GM12878 (cell line): Measurements from ENCODE around the gene MYMX. TPM values are rescaled to one million over a fixed set of nuclear protein-coding genes. Genes with fewer than 3 reads are reported as not detected.

Experiments used
- ATAC-seq: fragments of 200-7000 bp; cut with Tn5 transposase; 3 replicates; pipeline ENCODE4 v1.9.1; 2020; ENCODE audit warnings: mild to moderate bottlenecking, moderate library complexity
- BruUV-seq: library from RNA; stranded (reverse); fragments of 400-500 nt; replicated peaks from 2 replicates; lab custom pipeline; 2021; lab: Mats Ljungman, UMichigan
- CTCF ChIA-PET: fragments of 300-600 bp; sonication (Branson Sonifier 250); formaldehyde crosslinking; extraction: SDS; loops from one replicate; lab custom pipeline; 2021; ENCODE audit warnings: inconsistent platforms; lab: Yijun Ruan, JAX
- POLR2A ChIA-PET: fragments of 350-600 bp; formaldehyde crosslinking; extraction: SDS; loops from one replicate; lab custom pipeline; 2021; ENCODE audit warnings: inconsistent platforms; lab: Charles Lee
- RAD21 ChIA-PET: fragments of 300-600 bp; sonication (Branson Sonifier 250); formaldehyde crosslinking; loops from one replicate; lab custom pipeline; 2023; ENCODE audit warnings: antibody characterized with exemption; ENCODE audit not compliant: unreplicated experiment; lab: Charles Lee
- SMC1A ChIA-PET: fragments of 300-600 bp; sonication (Branson Sonifier 250); formaldehyde crosslinking; loops from one replicate; lab custom pipeline; 2023; ENCODE audit not compliant: unreplicated experiment, uncharacterized antibody; lab: Charles Lee
- DNase-seq: peaks from one replicate; pipeline ENCODE4 v3.0.0-alpha.2; 2011; ENCODE audit warnings: low read depth, low spot score
- FAIRE-seq: peaks from 3 replicates; lab custom pipeline; 2011; peaks lifted over from hg19 to GRCh38; lab: Jason Lieb, UNC
- H2AFZ ChIP-seq: 2 replicates; pipeline ENCODE4 v1.6.0; 2011; ENCODE audit warnings: low read depth, low read length, control low read depth; ENCODE audit not compliant: control insufficient read depth
- H3K27ac ChIP-seq: 2 replicates; pipeline ENCODE4 v1.5.1; 2011; ENCODE audit warnings: control low read depth; ENCODE audit not compliant: control insufficient read depth, insufficient read depth
- H3K27me3 ChIP-seq, 2 experiments: replicated peaks in 1 of 2; 2 replicates each; pipeline versions ENCODE4 v1.6.0 to v1.6.1; 2011; ENCODE audit warnings: low read length in 1 of 2; ENCODE audit not compliant: control insufficient read depth in 2 of 2, insufficient read depth in 2 of 2
- H3K36me3 ChIP-seq, 2 experiments: 2 replicates each; pipeline ENCODE4 v1.5.1; 2011; ENCODE audit warnings: low read length in 1 of 2; ENCODE audit not compliant: control insufficient read depth in 2 of 2, insufficient read depth in 2 of 2
- H3K4me1 ChIP-seq: 2 replicates; pipeline ENCODE4 v1.6.1; 2011; ENCODE audit warnings: mild to moderate bottlenecking, low read length, moderate library complexity, mixed read lengths; ENCODE audit not compliant: control insufficient read depth, insufficient read depth
- H3K4me2 ChIP-seq: 2 replicates; pipeline ENCODE4 v1.6.0; 2011; ENCODE audit warnings: control low read depth; ENCODE audit not compliant: control insufficient read depth, insufficient read depth
- H3K4me3 ChIP-seq: fragments of 200-600 bp; sonication (generic); 2 replicates; pipeline ENCODE4 v1.5.1; 2016
- H3K79me2 ChIP-seq: 2 replicates; pipeline ENCODE4 v1.6.0; 2011; ENCODE audit warnings: low read length; ENCODE audit not compliant: control insufficient read depth, insufficient read depth
- H3K9ac ChIP-seq: 2 replicates; pipeline ENCODE4 v1.8.0; 2011; ENCODE audit warnings: low read length, control low read depth, mixed read lengths; ENCODE audit not compliant: control insufficient read depth, insufficient read depth
- H3K9me3 ChIP-seq: replicated peaks from 3 replicates; pipeline ENCODE4 v1.5.1; 2011; ENCODE audit warnings: mild to moderate bottlenecking, low read length; ENCODE audit not compliant: control insufficient read depth, insufficient read depth
- H4K20me1 ChIP-seq: 2 replicates; pipeline ENCODE4 v1.6.0; 2011; ENCODE audit not compliant: control insufficient read depth, insufficient read depth
- FOS ChIP-seq: IDR thresholded peaks from 3 replicates; pipeline ENCODE4 v1.6.1; 2011; ENCODE audit warnings: borderline replicate concordance; ENCODE audit not compliant: insufficient read length; ENCODE audit errors: extremely low read depth
- KAT2A ChIP-seq: conservative IDR thresholded peaks from 2 replicates; pipeline ENCODE4 v1.6.1; 2011; ENCODE audit warnings: low read depth, low read length; ENCODE audit not compliant: control insufficient read depth
- NRF1 ChIP-seq: conservative IDR thresholded peaks from 2 replicates; pipeline ENCODE4 v1.6.1; 2011; ENCODE audit warnings: mild to moderate bottlenecking, low read depth, low read length, improper control_type of control experiment
- POLR2AphosphoS2 ChIP-seq: IDR thresholded peaks from 2 replicates; pipeline ENCODE4 v1.6.1; 2011; ENCODE audit warnings: low read depth, mild to moderate bottlenecking, low read length, improper control_type of control experiment, moderate library complexity
- TCF12 ChIP-seq: IDR thresholded peaks from 2 replicates; pipeline ENCODE4 v1.6.1; 2011; ENCODE audit warnings: low read depth, mild to moderate bottlenecking, low read length
- WGBS: methylation state at CpG from one replicate; pipeline ENCODE4 v1.1.6; 2016; ENCODE audit warnings: low lambda C conversion rate; ENCODE audit not compliant: insufficient replicate concordance, insufficient coverage; ENCODE audit errors: missing lambda C conversion rate; 5-methylcytosine and 5-hydroxymethylcytosine counted together
- in situ Hi-C: fragments of 300-500 bp; cut with MboI; formaldehyde crosslinking; loops from 9 replicates; pipeline ENCODE4 v1.14.3; 2018; ENCODE audit warnings: mixed read lengths
- intact Hi-C: fragments of 100-400 bp; cut with micrococcal nuclease; formaldehyde crosslinking; loops from one replicate; pipeline ENCODE4 v1.14.2; 2022; ENCODE audit not compliant: unreplicated experiment
- polyA plus RNA-seq, 11 experiments: library from polyadenylated mRNA; depleted of rRNA in 4 of 11; unstranded in 6 of 11; stranded (reverse) in 5 of 11; fragments of >200 nt; fragmentation: Nextera tagmentation in 4 of 11; fragmentation: Illumina TruSeq in 1 of 11; extraction: Ambion mirVana in 4 of 11; extraction: Trizol in 1 of 11; gene quantifications; 1 replicate in 1 of 11; 2 replicates in 10 of 11; pipeline versions ENCODE4 v1.2.1 to v1.2.3, GENCODE V29; 2011 to 2016; ENCODE audit warnings: inconsistent platforms in 2 of 11, missing spikeins in 2 of 11, low read depth in 1 of 11
- total RNA-seq, 4 experiments: library from RNA; depleted of rRNA in 3 of 4; stranded (reverse); fragments of >200 nt in 3 of 4; fragmentation: Illumina TruSeq in 1 of 4; extraction: Trizol in 1 of 4; gene quantifications; 2 replicates each; pipeline versions ENCODE4 v1.2.1 to v1.2.3, GENCODE V29; 2013 to 2021

The MYMX gene
- total and polyA plus RNA-seq, 10 of the 15 experiments (the other 5 are each of a cell fraction or from before 2014, with no cell fraction given): not detected

GRCh38 chr6:44232676-44233566, 16.2 kb downstream of the MYMX start:
- Histone ChIP-seq H3K4me2 (no peak overlapping the region), H2AFZ (no peak overlapping the region), H3K9me3 (no peaks in the 10 kb centered on the region), H3K4me1 (peaks cover 8% of the 10 kb centered on the region), H3K9ac (no peak overlapping the region), H3K27ac (no peak overlapping the region), H3K27me3 (no peaks in the 10 kb centered on the region), H3K79me2 (no peaks in the 10 kb centered on the region; the same call in 1 of the 2 replicates), H4K20me1 (no peaks in the 10 kb centered on the region), H3K36me3 (peaks cover 4 to 20% of the 10 kb centered on the region in 2 experiments; a peak in 3 of 4 replicates), H3K4me3 (no peak overlapping the region)
- FAIRE-seq: no peak
- ChIA-PET POLR2A (no interaction called here), SMC1A (interaction anchor here (0.6 to 3.5 kb wide), 5 partner anchors 8 to 1373 kb away, joined by 3 to 26 read pairs (median 4); no protein-coding TSS in a partner anchor), RAD21 (interaction anchor here (1.3 kb wide), 1 partner anchor 8 kb away, joined by 3 read pairs; no protein-coding TSS in a partner anchor), CTCF (interaction anchor here (1.2 to 6.4 kb wide), 5 partner anchors 13 to 63 kb away, joined by 3 to 117 read pairs (median 15); partner anchors contain the start of gene HSP90AB1)
- no peak for TF ChIP-seq FOS
- intact Hi-C loops (no loop called here), in situ Hi-C loops (loop anchor here (10.0 kb wide), 1 partner anchor 128 kb away; no protein-coding TSS in a partner anchor)
- BruUV-seq: no TSS peak
- no peak for DNase-seq
- ATAC-seq: no peak
- WGBS: 77% methylated on average over 16 of the region's 16 CpGs

GRCh38 chr6:44233567-44234100, 16.9 kb downstream of the MYMX start:
- no peak overlapping the region for H2AFZ ChIP-seq
- no peak overlapping the region for H3K9ac ChIP-seq
- BruUV-seq: TSS peak; percentile 13
- no peak overlapping the region for H3K4me2 ChIP-seq
- ATAC-seq: no peak
- H3K79me2 ChIP-seq: no peaks in the 10 kb centered on the region
- H3K27ac ChIP-seq: no peak overlapping the region
- TF ChIP-seq KAT2A: no peak
- no peak for TF ChIP-seq POLR2AphosphoS2
- no peak for TF ChIP-seq NRF1
- no peak for TF ChIP-seq TCF12
- TF ChIP-seq, all 136 proteins: peak for 0
- ChIA-PET RAD21 (interaction anchor here (1.3 to 4.8 kb wide), 4 partner anchors 9 to 61 kb away, joined by 3 to 29 read pairs (median 16); partner anchors contain the start of gene SLC29A1), CTCF (interaction anchor here (0.9 to 6.4 kb wide), 13 partner anchors 10 to 137 kb away, joined by 3 to 117 read pairs (median 9); partner anchors contain the start of genes HSP90AB1 and SLC29A1), SMC1A (interaction anchor here (0.6 to 3.5 kb wide), 5 partner anchors 9 to 137 kb away, joined by 3 to 26 read pairs (median 4); no protein-coding TSS in a partner anchor), POLR2A (interaction anchor here (0.6 to 4.4 kb wide), 2 partner anchors 8 to 11 kb away, joined by 3 to 27 read pairs; no protein-coding TSS in a partner anchor)
- Histone ChIP-seq H3K4me1 (peaks cover 8% of the 10 kb centered on the region), H3K9me3 (no peaks in the 10 kb centered on the region), H4K20me1 (no peaks in the 10 kb centered on the region), H3K36me3 (peaks cover 4 to 20% of the 10 kb centered on the region in 2 experiments; a peak in 3 of 4 replicates), H3K27me3 (no peaks in the 10 kb centered on the region), H3K4me3 (no peak overlapping the region)
- intact Hi-C loops: loop anchor here (1.0 kb wide), 1 partner anchor 137 kb away; no protein-coding TSS in a partner anchor
- in situ Hi-C loops: loop anchor here (10.0 kb wide), 1 partner anchor 129 kb away; no protein-coding TSS in a partner anchor
- DNase-seq: no peak
- FAIRE-seq: no peak
- 85% methylated on average over 13 of the region's 14 CpGs for WGBS
